IPS DF 6.9 (cell line): ENCODE results near the gene AGFG1.
"Not testable (repeated sequence)": the region's sequence is repeated elsewhere in the genome, so short reads cannot be mapped to it uniquely, and the experiment has no call there.

Experiments used
- DNase-seq: peaks from one replicate; pipeline ENCODE4 v3.0.0-alpha.2; 2013; ENCODE audit warnings: low read depth, low spot score
- H3K27ac ChIP-seq: one replicate; pipeline ENCODE4 v1.5.1; 2013; ENCODE audit warnings: low read length, control low read depth
- H3K27me3 ChIP-seq: 2 replicates; pipeline ENCODE4 v1.6.1; 2013; ENCODE audit warnings: mild to moderate bottlenecking, low read length; ENCODE audit not compliant: control insufficient read depth, insufficient read depth
- H3K36me3 ChIP-seq: 2 replicates; pipeline ENCODE4 v1.6.1; 2013; ENCODE audit warnings: low read length; ENCODE audit not compliant: control insufficient read depth, insufficient read depth
- H3K4me1 ChIP-seq: 2 replicates; pipeline ENCODE4 v1.6.1; 2013; ENCODE audit warnings: low read length; ENCODE audit not compliant: control insufficient read depth, insufficient read depth
- H3K4me3 ChIP-seq: 2 replicates; pipeline ENCODE4 v1.5.1; 2013; ENCODE audit warnings: mild to moderate bottlenecking, low read length
- H3K9me3 ChIP-seq: 2 replicates; pipeline ENCODE4 v1.6.1; 2013; ENCODE audit warnings: low read length, inconsistent platforms; ENCODE audit not compliant: control insufficient read depth, insufficient read depth
- WGBS: extraction: QIAGEN DNeasy Blood & Tissue Kit; methylation state at CpG from one replicate; pipeline ENCODE4 v1.1.7; 2013; ENCODE audit warnings: mixed read lengths, missing lambda C conversion rate; ENCODE audit not compliant: insufficient read length, insufficient coverage; 5-methylcytosine and 5-hydroxymethylcytosine counted together

Gene AGFG1

GRCh38 chr2:227510620-227510958, 38.6 kb downstream of the AGFG1 start:
- no CpG with 5 or more reads among the region's 2 CpGs for WGBS

DNA sequence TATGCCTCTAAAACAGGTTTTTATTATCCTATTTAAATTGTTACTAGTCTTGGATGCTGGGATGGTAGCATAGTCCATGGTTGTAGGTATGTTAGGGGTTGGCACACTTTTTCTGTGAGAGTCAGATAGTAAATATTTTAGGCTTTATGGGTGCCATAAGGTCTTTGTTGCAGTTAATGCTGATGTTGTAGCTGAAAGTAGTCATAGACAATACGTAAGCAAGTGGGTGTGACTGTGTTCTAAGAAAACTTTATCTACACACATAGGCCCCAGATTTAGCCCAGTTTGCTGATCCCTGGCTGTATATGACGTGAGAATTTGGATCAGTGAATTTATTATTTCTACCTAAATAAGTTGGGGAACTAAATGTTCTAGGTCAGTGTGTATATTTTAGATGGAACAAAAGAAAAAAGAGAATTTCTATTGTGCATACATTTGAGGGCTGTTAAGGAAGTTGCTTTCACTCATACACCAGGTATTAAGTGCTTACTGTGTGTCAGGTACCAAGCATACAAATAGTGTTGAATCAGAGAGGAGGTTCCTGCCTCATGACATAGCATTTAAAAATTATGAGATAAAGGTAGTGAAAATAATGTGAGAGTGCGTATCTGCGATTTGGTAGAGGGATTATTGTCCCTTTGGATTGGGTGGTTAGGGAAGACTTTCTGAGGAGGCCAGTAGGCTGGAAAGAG, 39.4 kb downstream of the AGFG1 start:
- DNase-seq, result no peak
- Histone ChIP-seq H3K9me3 (no peaks in the 10 kb centered on the region), H3K36me3 (no peaks in the 10 kb centered on the region), H3K27ac (no peak overlapping the region), H3K4me1 (peaks cover 3% of the 10 kb centered on the region; the same call in 1 of the 2 replicates), H3K27me3 (no peaks in the 10 kb centered on the region), H3K4me3 (no peak overlapping the region)
- 100% methylated on average over 2 of the region's 4 CpGs for WGBS

More at GRCh38 chr2:227510620-227510958, 38.6 kb downstream of the AGFG1 start:
- peaks cover 3% of the 10 kb centered on the region; the same call in 1 of the 2 replicates for H3K4me1 ChIP-seq
- H3K27me3 ChIP-seq, result no peaks in the 10 kb centered on the region
- no peaks in the 10 kb centered on the region for H3K9me3 ChIP-seq
- no peak overlapping the region for H3K4me3 ChIP-seq
- H3K27ac ChIP-seq, result no peak overlapping the region
- no peaks in the 10 kb centered on the region for H3K36me3 ChIP-seq
- DNase-seq, result no peak

DNA sequence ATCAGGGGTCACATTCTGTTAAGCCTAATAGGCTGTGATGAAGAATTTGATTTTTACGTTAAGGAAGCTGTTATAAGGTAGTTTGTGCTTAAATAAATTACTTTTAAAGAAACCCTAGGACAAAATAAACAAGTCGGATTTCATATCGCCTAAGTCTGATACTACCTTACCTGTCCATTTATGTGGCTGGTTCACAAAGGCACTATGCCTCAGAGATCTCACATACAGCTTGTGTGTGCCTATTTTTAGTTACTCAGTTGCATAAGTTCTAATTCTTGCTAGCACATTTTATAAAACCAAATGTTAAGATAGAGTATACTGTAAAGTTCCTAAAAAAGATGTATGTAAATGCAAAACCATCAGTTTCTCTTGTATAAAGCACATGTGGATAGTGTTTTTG, 40.0 kb downstream of the AGFG1 start:
- H3K4me1 ChIP-seq, result peaks cover 3% of the 10 kb centered on the region; the same call in 1 of the 2 replicates
- H3K27ac ChIP-seq, result no peak overlapping the region
- no peak overlapping the region for H3K4me3 ChIP-seq
- no peaks in the 10 kb centered on the region for H3K36me3 ChIP-seq
- no peak for DNase-seq
- H3K9me3 ChIP-seq, result no peaks in the 10 kb centered on the region
- no peaks in the 10 kb centered on the region for H3K27me3 ChIP-seq
- WGBS, result no CpG with 5 or more reads among the region's 3 CpGs

DNA sequence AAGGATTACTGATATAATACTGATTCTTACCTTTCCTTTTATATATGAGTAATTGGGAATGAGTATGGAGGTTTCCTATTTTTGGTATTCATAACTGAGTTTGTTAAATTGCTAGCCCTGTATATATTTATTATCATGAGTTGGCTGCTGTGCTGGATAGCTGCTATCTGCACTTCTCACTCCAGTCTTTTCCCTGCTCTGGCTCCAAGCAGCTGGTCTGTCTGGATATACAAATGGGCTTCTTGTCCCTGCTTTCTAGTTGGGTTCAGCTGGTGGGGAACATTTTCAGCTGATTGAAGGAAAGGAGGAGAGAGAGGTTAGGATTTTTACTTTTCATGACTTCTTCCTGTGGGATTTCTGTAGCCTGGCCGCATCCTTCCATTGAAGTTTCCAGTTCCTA, 41.2 kb downstream of the AGFG1 start:
- Histone ChIP-seq H3K36me3 (no peaks in the 10 kb centered on the region), H3K27me3 (no peaks in the 10 kb centered on the region), H3K4me1 (peaks cover 3% of the 10 kb centered on the region; the same call in 1 of the 2 replicates), H3K9me3 (no peaks in the 10 kb centered on the region), H3K4me3 (no peak overlapping the region), H3K27ac (no peak overlapping the region)
- no peak for DNase-seq
- no CpG with 5 or more reads among the region's 1 CpG for WGBS

DNA sequence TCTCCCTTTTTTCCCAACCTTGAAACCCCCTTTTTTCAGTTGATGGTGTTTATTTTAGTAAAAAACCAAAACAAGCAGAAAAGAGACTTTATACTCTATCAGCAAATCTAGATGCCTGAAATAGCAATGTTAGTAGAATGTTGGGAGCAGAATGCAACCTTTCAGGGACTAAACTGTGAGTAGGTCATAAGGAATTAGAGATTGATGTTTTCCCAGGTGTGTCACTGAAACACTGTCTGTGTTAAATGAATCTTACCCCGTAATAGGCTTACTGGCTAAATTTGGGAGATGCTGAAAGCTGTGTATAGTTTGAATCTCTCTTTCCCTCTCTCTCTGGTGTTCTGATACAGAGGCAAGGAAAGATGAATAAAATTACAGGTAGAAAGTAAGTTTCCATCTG, 43.8 kb downstream of the AGFG1 start:
- WGBS, result no CpG with 5 or more reads among the region's 1 CpG
- Histone ChIP-seq H3K4me3 (no peak overlapping the region), H3K9me3 (no peaks in the 10 kb centered on the region), H3K36me3 (no peaks in the 10 kb centered on the region), H3K27ac (no peak overlapping the region), H3K4me1 (peaks cover 2% of the 10 kb centered on the region; the same call in 1 of the 2 replicates), H3K27me3 (no peaks in the 10 kb centered on the region)
- DNase-seq, result no peak

DNA sequence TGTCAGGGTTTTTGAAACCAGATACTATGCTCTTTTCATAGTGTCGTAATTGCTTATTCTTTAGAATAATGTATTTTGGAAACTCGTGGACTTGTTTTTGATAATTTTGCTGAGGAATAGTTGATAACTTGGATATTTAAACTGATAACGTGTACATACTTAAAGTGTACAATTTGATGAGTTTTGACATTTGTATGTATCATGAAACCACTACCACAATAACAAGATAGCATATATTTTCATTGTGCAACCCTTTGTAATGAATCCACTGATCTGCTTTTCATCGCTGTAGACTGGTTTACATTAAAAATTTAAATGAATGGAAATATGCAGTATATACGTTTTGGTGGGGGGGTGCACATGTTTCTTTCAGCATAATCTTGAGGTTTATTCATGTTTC, 45.8 kb downstream of the AGFG1 start:
- no CpG with 5 or more reads among the region's 5 CpGs for WGBS
- no peaks in the 10 kb centered on the region for H3K27me3 ChIP-seq
- no peak for DNase-seq
- H3K27ac ChIP-seq, result no peak overlapping the region
- H3K9me3 ChIP-seq, result no peaks in the 10 kb centered on the region
- no peaks in the 10 kb centered on the region for H3K36me3 ChIP-seq
- no peak overlapping the region for H3K4me3 ChIP-seq
- H3K4me1 ChIP-seq, result peaks cover 2% of the 10 kb centered on the region; the same call in 1 of the 2 replicates

GRCh38 chr2:227518278-227518865, 46.4 kb downstream of the AGFG1 start:
- not testable (repeated sequence) for H3K27ac ChIP-seq, H3K27me3 ChIP-seq, DNase-seq, H3K4me1 ChIP-seq, H3K36me3 ChIP-seq, H3K4me3 ChIP-seq, H3K9me3 ChIP-seq
- no CpG with 5 or more reads among the region's 7 CpGs for WGBS

- not testable (repeated sequence) for H3K36me3 ChIP-seq, DNase-seq, H3K9me3 ChIP-seq, H3K27me3 ChIP-seq, H3K4me1 ChIP-seq, H3K27ac ChIP-seq, H3K4me3 ChIP-seq
- no CpG with 5 or more reads among the region's 3 CpGs for WGBS
Measured at GRCh38 chr2:227521178-227521577, 49.2 kb downstream of the AGFG1 start.

GRCh38 chr2:227524665-227525064, 52.7 kb downstream of the AGFG1 start:
- no peak overlapping the region for H3K27ac ChIP-seq
- H3K27me3 ChIP-seq, result no peaks in the 10 kb centered on the region
- WGBS, result no CpG with 5 or more reads among the region's 4 CpGs
- no peaks in the 10 kb centered on the region for H3K9me3 ChIP-seq
- no peaks in the 10 kb centered on the region for H3K4me1 ChIP-seq
- DNase-seq, result no peak
- H3K4me3 ChIP-seq, result no peak overlapping the region
- peaks cover 2% of the 10 kb centered on the region; the same call in 1 of the 2 replicates for H3K36me3 ChIP-seq

DNA sequence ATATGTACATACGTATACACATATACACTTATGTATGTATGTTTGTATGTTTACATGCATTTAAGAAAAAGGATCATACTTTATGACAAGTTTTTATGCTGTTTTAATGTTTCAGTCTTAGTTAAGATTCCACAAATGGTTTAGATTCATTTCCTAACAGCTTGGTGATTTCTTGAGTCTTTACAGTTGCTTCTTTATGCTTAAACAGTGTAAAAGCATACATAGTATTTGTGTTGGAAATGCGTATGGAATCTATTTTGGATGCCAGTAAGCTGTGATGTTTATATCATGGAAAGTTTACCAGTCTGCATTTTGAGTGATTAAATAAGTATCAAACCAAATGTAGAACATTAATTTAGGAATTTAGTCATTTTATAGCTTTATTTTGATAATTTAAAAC, 55.4 kb downstream of the AGFG1 start:
- no peak for DNase-seq
- Histone ChIP-seq H3K4me1 (no peaks in the 10 kb centered on the region), H3K9me3 (no peaks in the 10 kb centered on the region), H3K4me3 (no peak overlapping the region), H3K36me3 (peaks cover 2% of the 10 kb centered on the region; the same call in 1 of the 2 replicates), H3K27me3 (no peaks in the 10 kb centered on the region), H3K27ac (no peak overlapping the region)
- 100% methylated on average over 1 of the region's 2 CpGs for whole genome bisulfite sequencing

- no peak overlapping the region for H3K4me3 ChIP-seq
- no peak for DNase-seq
- H3K27ac ChIP-seq, result no peak overlapping the region
- no peaks in the 10 kb centered on the region for H3K9me3 ChIP-seq
- H3K36me3 ChIP-seq, result peaks cover 2% of the 10 kb centered on the region; the same call in 1 of the 2 replicates
- no peaks in the 10 kb centered on the region for H3K4me1 ChIP-seq
- no peaks in the 10 kb centered on the region for H3K27me3 ChIP-seq
- WGBS, result no CpG with 5 or more reads among the region's 1 CpG
Measured at GRCh38 chr2:227528803-227529202, 56.8 kb downstream of the AGFG1 start.
